ENCODE data around the gene DCANP1. TPM values are rescaled to one million over a fixed set of nuclear protein-coding genes. Genes with fewer than 3 reads are reported as not detected.

Gene DCANP1
- total RNA-seq, 1 experiment from 2014 or later = not detected

DNA sequence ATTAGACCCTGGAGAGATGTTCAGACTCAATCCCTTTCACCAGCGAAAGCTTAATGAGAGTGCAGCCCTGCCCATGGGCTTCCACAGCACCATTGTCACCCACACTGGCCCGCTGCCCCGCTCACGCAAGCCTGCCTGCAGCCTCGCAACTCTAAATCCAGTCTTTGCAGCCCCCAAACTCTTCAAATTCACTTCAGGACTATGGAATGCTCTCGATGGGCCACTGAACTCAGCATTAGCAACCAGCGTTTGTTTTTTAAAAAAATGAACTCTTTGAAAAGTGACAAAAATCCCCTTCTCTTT, 17.1 kb downstream of the DCANP1 start:
- CTCF ChIA-PET = no interaction called here
- BruUV-seq (replicated peaks) = no TSS peak
- intact Hi-C loops (cut with micrococcal nuclease) = no loop called here

DNA sequence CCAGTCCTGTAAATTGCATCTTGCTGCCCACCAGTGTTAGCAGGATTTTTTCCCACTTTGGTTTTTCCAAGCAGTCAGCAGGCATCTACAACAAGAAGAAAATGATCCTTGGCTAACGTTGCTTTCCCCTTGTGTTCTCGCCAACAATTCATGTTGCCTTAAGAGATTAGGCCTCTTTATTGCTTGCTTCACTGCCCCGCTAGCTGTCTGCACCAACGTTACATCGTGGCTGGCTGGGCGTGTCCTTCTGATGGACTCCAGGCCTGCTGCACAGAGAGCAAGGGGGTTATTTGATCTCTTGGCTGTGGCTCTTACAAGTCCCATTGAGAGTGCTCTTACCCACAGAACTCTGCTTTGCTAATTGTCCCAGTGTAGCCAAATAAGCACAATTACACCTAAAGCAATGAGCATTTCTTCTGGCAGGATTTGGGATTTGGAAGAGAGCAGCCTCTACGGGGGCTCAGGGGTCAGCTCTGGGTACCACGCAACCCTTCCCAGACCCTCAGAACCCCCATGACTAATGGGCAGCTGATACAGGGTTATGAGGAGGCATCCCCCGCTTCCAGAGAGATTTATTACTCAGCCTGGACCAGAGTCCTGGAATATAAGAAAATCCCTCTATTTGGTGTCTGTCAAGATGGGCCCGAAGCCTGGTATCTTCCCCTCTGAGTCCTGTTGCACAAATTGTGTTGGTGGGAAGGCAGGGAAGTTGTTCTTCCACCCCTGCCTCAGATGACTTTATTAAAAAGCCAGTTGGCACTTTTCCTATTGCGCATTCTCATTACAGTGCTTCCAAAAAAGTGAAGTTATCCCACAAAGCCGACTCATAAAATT, 17.6 kb downstream of the DCANP1 start:
- no peaks in the 10 kb centered on the region for H3K36me3 Mint-ChIP-seq (ENCODE audit: insufficient read depth, unreplicated experiment)
- BruUV-seq (replicated peaks) = no TSS peak
- ChIA-PET CTCF (interaction anchor here (0.7 kb wide), 1 partner anchor 125 kb away, joined by 3 read pairs; no protein-coding TSS in a partner anchor), POLR2A (interaction anchor here (0.6 kb wide), 1 partner anchor 184 kb away, joined by 3 read pairs; no protein-coding TSS in a partner anchor)
- peaks cover 7% of the 10 kb centered on the region for H3K9me3 Mint-ChIP-seq (ENCODE audit: unreplicated experiment)
- H3K27ac Mint-ChIP-seq (ENCODE audit: low read depth, unreplicated experiment) = no peak overlapping the region
- H3K4me3 Mint-ChIP-seq (ENCODE audit: unreplicated experiment) = no peak overlapping the region
- H3K4me1 Mint-ChIP-seq (ENCODE audit: insufficient read depth, unreplicated experiment) = no peaks in the 10 kb centered on the region
- H3K27me3 Mint-ChIP-seq (ENCODE audit: insufficient read depth, unreplicated experiment) = no peaks in the 10 kb centered on the region
- TF ChIP-seq, protein P1, sequence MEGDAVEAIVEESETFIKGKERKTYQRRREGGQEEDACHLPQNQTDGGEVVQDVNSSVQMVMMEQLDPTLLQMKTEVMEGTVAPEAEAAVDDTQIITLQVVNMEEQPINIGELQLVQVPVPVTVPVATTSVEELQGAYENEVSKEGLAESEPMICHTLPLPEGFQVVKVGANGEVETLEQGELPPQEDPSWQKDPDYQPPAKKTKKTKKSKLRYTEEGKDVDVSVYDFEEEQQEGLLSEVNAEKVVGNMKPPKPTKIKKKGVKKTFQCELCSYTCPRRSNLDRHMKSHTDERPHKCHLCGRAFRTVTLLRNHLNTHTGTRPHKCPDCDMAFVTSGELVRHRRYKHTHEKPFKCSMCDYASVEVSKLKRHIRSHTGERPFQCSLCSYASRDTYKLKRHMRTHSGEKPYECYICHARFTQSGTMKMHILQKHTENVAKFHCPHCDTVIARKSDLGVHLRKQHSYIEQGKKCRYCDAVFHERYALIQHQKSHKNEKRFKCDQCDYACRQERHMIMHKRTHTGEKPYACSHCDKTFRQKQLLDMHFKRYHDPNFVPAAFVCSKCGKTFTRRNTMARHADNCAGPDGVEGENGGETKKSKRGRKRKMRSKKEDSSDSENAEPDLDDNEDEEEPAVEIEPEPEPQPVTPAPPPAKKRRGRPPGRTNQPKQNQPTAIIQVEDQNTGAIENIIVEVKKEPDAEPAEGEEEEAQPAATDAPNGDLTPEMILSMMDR (IDR thresholded peaks at IDR 0.05; ENCODE audit: unreplicated experiment) = no peak
- no peak for DNase-seq (ENCODE audit: unreplicated experiment)
- intact Hi-C loops (cut with micrococcal nuclease) = loop anchor here (5.0 to 10.0 kb wide), 3 partner anchors 42 to 222 kb away; no protein-coding TSS in a partner anchor

More for the DNA sequence above, 17.1 kb downstream of the DCANP1 start:
- POLR2A ChIA-PET = no interaction called here
- H3K36me3 Mint-ChIP-seq (ENCODE audit: insufficient read depth, unreplicated experiment) = no peaks in the 10 kb centered on the region
- H3K9me3 Mint-ChIP-seq (ENCODE audit: unreplicated experiment) = peaks cover 7% of the 10 kb centered on the region
- H3K27ac Mint-ChIP-seq (ENCODE audit: low read depth, unreplicated experiment) = no peak overlapping the region
- no peaks in the 10 kb centered on the region for H3K27me3 Mint-ChIP-seq (ENCODE audit: insufficient read depth, unreplicated experiment)
- no peak overlapping the region for H3K4me3 Mint-ChIP-seq (ENCODE audit: unreplicated experiment)
- TF ChIP-seq, protein P1 (IDR thresholded peaks at IDR 0.05; ENCODE audit: unreplicated experiment) = no peak
- no peaks in the 10 kb centered on the region for H3K4me1 Mint-ChIP-seq (ENCODE audit: insufficient read depth, unreplicated experiment)
- no peak for DNase-seq (ENCODE audit: unreplicated experiment)

DNA sequence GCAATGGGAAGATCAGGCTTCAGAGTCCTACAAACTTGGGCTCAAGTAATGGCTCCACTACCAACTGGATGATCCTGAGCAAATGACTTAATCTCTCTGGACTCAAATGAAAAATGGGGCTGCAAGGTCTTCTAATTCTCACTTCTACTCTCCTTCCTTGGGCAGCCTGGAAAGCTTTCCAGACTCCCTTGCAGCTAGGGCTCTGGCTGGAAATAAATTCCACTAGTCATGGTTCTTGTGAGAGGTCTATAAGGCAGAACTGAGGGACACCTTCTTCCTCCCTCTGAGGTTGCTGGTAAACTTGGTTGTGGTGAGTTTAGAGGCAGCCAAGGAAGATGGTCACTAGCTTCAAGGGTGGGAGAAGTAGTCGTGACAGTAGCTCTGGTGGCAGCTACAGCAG, 18.6 kb downstream of the DCANP1 start:
- no peak for DNase-seq (ENCODE audit: unreplicated experiment)
- TF ChIP-seq, protein P1 (IDR thresholded peaks at IDR 0.05; ENCODE audit: unreplicated experiment) = no peak
- Mint-ChIP-seq H3K27ac (ENCODE audit: low read depth, unreplicated experiment) (no peak overlapping the region), H3K36me3 (ENCODE audit: insufficient read depth, unreplicated experiment) (no peaks in the 10 kb centered on the region), H3K4me3 (ENCODE audit: unreplicated experiment) (no peak overlapping the region), H3K4me1 (ENCODE audit: insufficient read depth, unreplicated experiment) (no peaks in the 10 kb centered on the region), H3K27me3 (ENCODE audit: insufficient read depth, unreplicated experiment) (no peaks in the 10 kb centered on the region), H3K9me3 (ENCODE audit: unreplicated experiment) (peaks cover 7% of the 10 kb centered on the region)
- BruUV-seq (replicated peaks) = no TSS peak
- ChIA-PET CTCF (no interaction called here), POLR2A (no interaction called here)
- intact Hi-C loops (cut with micrococcal nuclease) = loop anchor here (5.0 to 10.0 kb wide), 3 partner anchors 41 to 221 kb away; no protein-coding TSS in a partner anchor
